ENCODE results near the gene CEP250. TPM values are rescaled to one million over a fixed set of nuclear protein-coding genes. Genes with fewer than 3 reads are reported as not detected.

The CEP250 gene
- total RNA-seq, 4 donors from 2014 or later = 26.1 to 121 (median 38.3) TPM

- TF ChIP-seq CTCF (IDR thresholded peaks at IDR 0.05) = no peak
- TF ChIP-seq POLR2A (IDR thresholded peaks at IDR 0.05) = no peak
- no peak for DNase-seq
- Histone ChIP-seq H3K4me1 (no peaks in the 10 kb centered on the region), H3K36me3 (peaks cover 0 to 90% (median 0%) of the 10 kb centered on the region in 3 donors), H3K4me3 (no peak overlapping the region), H3K9me3 (no peaks in the 10 kb centered on the region), H3K27ac (no peak overlapping the region), H3K27me3 (no peaks in the 10 kb centered on the region)
These were observed 19.0 kb downstream of the CEP250 start for GRCh38 chr20:35474303-35474871.

- H3K9me3 ChIP-seq = no peaks in the 10 kb centered on the region
- TF ChIP-seq CTCF (IDR thresholded peaks at IDR 0.05) (no peak), POLR2A (IDR thresholded peaks at IDR 0.05) (no peak)
- H3K27me3 ChIP-seq = no peaks in the 10 kb centered on the region
- no peaks in the 10 kb centered on the region for H3K4me1 ChIP-seq
- DNase-seq = no peak
- no peak overlapping the region for H3K4me3 ChIP-seq
- H3K36me3 ChIP-seq = peaks cover 0 to 92% (median 0%) of the 10 kb centered on the region in 3 donors
- H3K27ac ChIP-seq = no peak overlapping the region
These were observed 20.9 kb downstream of the CEP250 start for GRCh38 chr20:35476288-35476687.

- peak in 2 of 3 donors; percentile 61 to 79 for DNase-seq
- TF ChIP-seq CTCF (IDR thresholded peaks at IDR 0.05) = peak in 1 of 6 experiments; percentile 25
- no peak for TF ChIP-seq POLR2A (IDR thresholded peaks at IDR 0.05)
- H3K36me3 ChIP-seq = peaks cover 0 to 76% (median 0%) of the 10 kb centered on the region in 3 donors
These were observed 23.5 kb downstream of the CEP250 start for GRCh38 chr20:35478804-35479472.

GRCh38 chr20:35479798-35480197, 24.4 kb downstream of the CEP250 start:
- DNase-seq = no peak
- H3K4me1 ChIP-seq = no peaks in the 10 kb centered on the region
- H3K4me3 ChIP-seq = no peak overlapping the region
- no peaks in the 10 kb centered on the region for H3K9me3 ChIP-seq
- TF ChIP-seq POLR2A (IDR thresholded peaks at IDR 0.05) = no peak
- TF ChIP-seq CTCF (IDR thresholded peaks at IDR 0.05) = no peak
- H3K27ac ChIP-seq = no peak overlapping the region
- H3K27me3 ChIP-seq = no peaks in the 10 kb centered on the region
- peaks cover 0 to 73% (median 0%) of the 10 kb centered on the region in 3 donors for H3K36me3 ChIP-seq

More at GRCh38 chr20:35478804-35479472, 23.5 kb downstream of the CEP250 start:
- no peaks in the 10 kb centered on the region for H3K27me3 ChIP-seq
- H3K9me3 ChIP-seq = no peaks in the 10 kb centered on the region
- H3K4me3 ChIP-seq = no peak overlapping the region
- H3K4me1 ChIP-seq = no peaks in the 10 kb centered on the region
- H3K27ac ChIP-seq = peak overlapping the region in 1 of 4 donors; percentile 13

DNA sequence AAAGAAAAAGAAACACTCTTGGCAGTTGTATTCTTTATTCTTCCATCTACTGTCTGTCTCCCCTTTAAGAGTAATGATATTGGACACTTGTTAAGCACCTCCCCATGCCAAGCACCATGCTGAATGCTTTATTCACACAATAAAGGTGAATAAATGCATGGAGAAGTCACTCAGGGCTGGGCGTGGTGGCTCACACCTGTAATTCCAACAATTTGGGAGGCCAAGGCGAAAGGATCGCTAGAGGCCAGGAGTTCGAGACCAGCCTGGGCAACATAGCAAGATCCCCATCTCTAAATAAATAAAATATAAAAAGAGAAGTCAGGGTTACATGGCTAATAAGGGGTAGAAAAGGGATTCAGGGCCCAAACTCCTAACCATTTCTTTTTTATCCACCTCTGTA, 32.1 kb downstream of the CEP250 start:
- peaks cover 0 to 38% (median 0%) of the 10 kb centered on the region in 3 donors for H3K36me3 ChIP-seq

More for the DNA sequence above, 32.1 kb downstream of the CEP250 start:
- Histone ChIP-seq H3K4me3 (no peak overlapping the region), H3K27ac (no peak overlapping the region), H3K27me3 (no peaks in the 10 kb centered on the region), H3K4me1 (peaks cover 0 to 10% (median 3%) of the 10 kb centered on the region in 4 donors), H3K9me3 (no peaks in the 10 kb centered on the region)
- TF ChIP-seq CTCF (IDR thresholded peaks at IDR 0.05) = no peak
- TF ChIP-seq POLR2A (IDR thresholded peaks at IDR 0.05) = no peak
- DNase-seq = peak in 1 of 3 donors; percentile 15

Data from Peyer's patch (tissue), 4 donors.